Left cardiac atrium (tissue), 4 donors: ENCODE results near the gene SLK. TPM values are rescaled to one million over a fixed set of nuclear protein-coding genes. Genes with fewer than 3 reads are reported as not detected.

Source experiments
- ATAC-seq, 2 donors: fragments of 200-7000 bp; cut with Tn5 transposase; one replicate each; pipeline ENCODE4 v1.9.1; 2020; ENCODE audit warnings: mild to moderate bottlenecking in 2 of 2, moderate library complexity in 2 of 2
- DNase-seq: peaks from one replicate; pipeline ENCODE4 v3.0.0-alpha.2; 2020
- intact Hi-C, 2 donors: fragments of 100-400 bp; cut with DNase I; formaldehyde crosslinking; loops; one replicate each; pipeline versions ENCODE4 v1.14.1 to v1.15.1; 2022 to 2023
- total RNA-seq, 2 donors: library from RNA; stranded (reverse); fragmentation: NEBNext Ultra II Directional; extraction: Animal tissue kit (Norgen Biotek cat#: 25700); gene quantifications; one replicate each; pipeline ENCODE4 v1.2.1, GENCODE V29; 2021
- donor health status: DM: no; HTN: yes; CAD: no.
- donor health status: DM: no; HTN: yes; CAD: no; lungs with severe emphysema.
- donor health status: DM: yes; HTN: yes; CAD: no.
- donor health status: Dilated cardiomyopathy.

SLK gene
- total RNA-seq, 2 donors from 2014 or later: 29.0 to 42.2 TPM

DNA sequence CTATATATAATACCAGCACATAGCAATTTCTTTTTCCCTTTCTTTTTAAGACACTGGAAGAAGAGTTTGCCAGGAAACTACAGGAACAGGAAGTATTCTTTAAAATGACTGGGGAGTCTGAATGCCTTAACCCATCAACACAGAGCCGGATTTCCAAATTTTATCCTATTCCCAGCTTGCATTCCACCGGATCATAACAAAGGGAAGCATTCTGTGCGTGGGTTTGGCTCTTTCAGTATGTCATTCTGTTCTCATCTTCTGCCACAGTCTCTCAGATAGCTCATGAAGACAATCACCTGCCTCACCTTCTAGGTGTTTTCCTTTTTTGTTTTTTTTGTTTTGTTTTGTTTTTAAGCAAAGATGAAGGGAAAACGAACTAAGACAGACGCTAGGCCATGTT lies 58.6 kb downstream of the SLK start:
- ATAC-seq (no peak), DNase-seq (no peak)
- intact Hi-C loops: no loop called here

DNA sequence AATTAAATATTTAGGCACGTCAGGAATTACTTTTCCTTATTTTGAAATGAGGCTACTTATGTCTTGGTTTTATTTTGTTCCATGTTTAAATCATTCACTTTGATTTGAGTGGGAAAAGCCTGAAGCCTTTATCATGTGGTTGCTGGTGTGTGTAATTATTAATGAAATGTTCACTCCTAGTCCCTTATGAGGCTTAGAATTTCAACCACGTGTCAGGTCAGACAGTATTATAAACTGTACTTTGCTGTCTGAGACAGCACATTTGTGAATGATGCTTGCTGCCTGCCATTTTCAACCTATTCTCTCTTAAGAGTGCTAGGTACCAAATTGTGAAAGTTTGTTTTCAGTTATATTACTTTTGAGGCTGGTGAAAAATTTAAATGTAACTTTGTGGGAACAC lies 59.8 kb downstream of the SLK start:
- intact Hi-C loops: no loop called here

DNA sequence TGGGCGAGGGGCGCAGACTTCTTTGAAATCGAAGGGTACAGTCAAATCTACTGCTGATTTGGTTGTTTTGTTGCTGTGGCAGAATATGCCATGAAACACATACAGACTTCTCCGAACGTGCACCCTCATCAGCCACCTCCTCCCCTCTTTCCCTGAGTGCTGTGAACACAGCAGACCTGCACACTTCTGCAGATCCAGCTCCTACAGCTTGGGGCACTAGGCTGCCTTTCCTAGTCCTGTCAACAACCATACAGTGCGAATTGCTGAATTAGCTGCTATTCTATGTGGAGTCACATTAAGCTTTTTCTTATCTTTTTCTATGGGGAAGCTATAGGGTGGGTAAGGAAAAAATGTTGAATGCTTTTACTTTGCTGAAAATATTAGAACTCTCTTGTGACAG lies 61.2 kb downstream of the SLK start:
- ATAC-seq (peak; percentile 85 to 86), DNase-seq (no peak)
- intact Hi-C loops: no loop called here

More for the DNA sequence above, 59.8 kb downstream of the SLK start:
- DNase-seq (no peak), ATAC-seq (no peak)

DNA sequence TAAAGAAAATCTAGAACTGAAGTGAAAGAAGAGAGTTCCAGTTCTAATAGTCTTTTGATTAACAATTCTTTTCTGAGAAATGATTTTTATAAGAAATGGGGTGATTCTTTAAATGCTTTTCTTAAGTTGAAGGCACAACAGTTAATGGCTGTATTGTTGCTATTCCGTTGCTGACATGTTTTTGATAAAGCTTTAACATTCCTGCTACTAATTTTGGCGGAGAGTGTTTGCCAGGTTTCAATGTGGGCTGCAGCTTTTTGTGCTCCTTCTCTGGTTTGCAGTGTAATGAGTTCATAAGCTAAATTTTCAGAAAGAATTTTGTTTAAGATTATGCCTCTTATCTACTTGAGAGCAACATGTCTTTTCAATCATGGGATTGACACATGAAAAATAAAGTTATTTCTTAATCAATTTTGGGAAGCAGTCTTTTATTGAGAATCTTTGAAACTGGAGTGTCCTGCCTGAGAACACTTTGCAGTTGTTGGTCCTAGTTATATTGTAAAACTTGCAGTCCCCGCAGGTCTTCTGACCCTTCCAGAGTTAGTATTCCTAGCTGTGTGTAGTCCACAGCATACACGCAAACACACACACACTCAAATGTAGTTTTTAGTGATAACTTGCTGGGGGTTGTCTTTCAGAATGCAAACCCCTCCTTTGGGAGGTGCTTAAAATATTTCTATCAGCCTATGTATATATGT lies 62.0 kb downstream of the SLK start:
- intact Hi-C loops: no loop called here
- no peak for DNase-seq
- ATAC-seq: peak; percentile 10 to 38

DNA sequence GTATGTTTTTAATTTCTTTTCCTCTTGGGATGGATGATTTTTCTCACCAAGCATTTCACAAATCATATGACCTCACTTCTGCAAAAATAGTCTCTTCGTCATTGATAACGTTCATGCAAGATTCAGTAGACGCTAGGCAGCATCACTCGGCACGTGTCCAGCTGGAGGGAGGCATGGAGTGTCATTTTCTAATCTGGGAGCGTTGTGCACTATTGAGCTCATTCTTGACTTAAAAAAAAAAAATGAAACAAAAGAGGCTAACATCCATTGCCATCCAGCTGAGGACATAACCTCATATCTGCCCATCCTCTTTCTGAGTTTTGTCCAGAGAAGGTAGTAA lies 62.6 kb downstream of the SLK start:
- intact Hi-C loops: no loop called here
- ATAC-seq (peak; percentile 82 to 87), DNase-seq (peak; percentile 91)

DNA sequence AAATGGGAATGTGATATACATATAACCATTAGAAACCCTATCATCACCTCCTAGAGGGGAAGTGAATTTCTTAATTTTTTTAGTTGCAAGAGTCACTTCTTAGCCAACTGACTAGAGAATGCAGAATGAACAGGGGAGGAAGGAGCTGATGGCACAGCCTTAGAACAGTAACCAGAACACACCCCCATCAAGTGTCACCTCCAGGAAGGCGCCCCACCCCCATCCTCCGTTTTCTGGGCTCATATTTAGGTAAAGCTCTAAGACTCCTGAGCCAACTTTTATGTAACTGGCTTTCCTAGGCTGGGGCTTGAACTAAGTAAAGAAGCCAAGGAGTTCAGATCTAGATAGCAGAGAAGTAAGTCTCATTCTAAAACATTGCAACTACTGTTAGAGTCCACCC lies 64.7 kb downstream of the SLK start:
- DNase-seq (no peak), ATAC-seq (no peak)
- intact Hi-C loops: no loop called here

DNA sequence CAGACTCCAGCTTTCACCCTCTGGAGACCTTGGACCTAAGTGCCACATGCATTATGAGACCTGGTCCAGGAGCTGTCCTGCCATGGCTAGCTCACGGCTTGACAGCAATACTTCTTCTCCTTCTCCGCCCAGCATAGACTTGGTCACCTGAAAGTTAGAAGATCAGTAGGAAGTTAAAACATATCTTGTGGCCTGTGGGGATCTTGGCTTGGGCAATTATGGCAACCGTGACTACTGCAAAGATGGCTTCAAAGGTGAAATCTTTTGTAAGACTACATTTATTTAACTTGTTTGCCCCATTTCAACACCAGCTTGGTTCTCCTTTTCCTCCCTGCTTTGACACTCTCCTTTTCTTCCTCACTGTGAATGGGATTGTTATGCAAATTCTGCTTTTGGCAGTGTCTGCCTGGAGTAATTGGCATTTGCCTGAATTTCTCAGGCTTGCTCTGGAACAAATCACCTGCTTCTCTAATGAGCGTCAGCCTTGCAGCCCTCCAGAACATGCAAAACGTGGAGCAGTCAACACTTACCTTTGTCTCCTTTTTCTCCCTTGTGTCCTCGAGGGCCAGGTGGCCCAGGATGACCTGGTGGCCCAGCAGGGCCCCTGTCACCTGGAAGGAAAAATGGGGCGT lies 65.3 kb downstream of the SLK start:
- DNase-seq (no peak), ATAC-seq (no peak)
- intact Hi-C loops: no loop called here

DNA sequence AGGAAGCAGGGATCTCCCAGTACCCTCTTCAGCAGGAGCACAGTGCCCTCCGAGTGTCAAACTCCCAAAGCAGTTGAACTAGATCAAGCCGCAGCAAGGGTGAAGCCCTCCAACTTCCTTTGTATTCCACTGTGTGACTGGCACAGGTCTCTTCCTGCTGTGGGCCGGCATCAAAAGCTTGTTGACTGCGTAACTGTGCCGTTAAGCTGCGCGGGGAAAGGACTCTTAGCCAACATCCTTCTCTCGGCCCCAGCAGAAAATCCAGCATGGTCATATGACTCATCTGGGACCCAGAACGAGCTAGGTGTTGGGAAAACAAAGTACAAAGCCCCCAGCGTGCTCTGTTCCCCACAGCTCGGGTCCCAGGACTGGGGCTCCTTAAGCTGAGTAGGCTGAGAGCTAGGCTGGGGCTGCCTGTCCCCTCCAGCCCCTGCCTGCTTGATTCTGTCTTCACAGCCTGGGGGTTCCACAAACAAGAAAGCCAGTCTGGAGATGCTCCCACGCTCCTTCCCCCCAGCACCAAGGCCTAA lies 66.5 kb downstream of the SLK start:
- ATAC-seq (no peak), DNase-seq (no peak)
- intact Hi-C loops: no loop called here

DNA sequence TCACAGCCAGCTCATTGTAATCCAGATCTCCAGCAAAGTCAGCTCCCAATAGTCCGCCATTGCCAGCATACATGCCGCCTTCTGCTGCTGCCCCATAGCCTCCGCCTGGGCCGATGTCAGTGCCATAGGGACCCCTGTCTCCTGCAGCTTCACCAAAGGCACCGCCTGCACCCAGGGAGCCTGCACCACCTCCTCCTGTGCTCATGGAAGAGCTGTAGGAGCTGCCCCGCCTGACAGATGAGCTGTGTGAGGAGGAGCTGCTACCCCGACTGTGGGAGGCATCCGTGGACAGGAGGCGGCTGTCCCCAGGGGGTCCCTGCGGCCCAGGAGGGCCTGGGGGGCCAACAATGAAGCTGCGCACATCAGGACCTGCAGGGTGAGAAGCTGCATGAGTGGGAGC lies 67.0 kb downstream of the SLK start:
- ATAC-seq (no peak), DNase-seq (no peak)
- intact Hi-C loops: no loop called here

DNA sequence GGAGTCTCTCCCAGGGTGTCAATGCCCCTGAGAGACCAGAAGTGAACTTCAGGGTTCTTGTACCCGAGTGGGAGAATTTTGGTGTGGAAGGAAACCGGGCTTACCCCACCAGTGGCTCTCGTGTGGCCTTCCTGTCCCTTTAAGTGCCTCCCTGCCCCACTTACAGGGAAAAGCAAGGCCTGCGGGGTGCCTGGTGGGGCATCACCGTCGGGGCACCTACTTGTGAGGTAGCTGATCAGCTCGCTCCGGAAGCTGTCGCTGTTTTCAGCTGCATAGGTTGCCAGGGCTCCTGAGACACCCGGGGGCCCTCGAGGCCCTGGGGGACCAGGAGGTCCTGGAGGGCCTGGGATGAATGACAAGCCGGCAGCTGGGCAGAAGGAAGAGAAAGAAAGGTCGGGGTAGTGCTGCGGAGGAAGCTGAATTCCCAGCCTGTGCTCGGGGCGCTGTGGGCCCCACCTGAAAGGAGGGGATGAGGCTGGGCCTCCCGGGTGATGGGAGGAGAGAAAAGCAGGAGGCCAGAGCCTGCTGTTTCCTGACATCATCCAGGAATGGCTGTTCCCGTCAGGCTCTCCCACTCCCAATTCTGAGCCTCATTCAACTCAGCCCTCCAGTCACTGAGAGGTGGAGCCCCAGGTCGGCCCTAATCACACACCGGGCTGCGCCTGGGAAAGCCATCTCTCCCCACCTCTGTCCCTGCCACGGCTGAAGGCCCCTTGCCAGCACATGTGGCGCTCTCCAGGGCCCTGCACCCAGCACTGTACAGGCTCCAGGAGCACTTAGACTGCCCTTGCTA lies 67.7 kb downstream of the SLK start:
- ATAC-seq (peak in 1 of 2 donors; percentile 10), DNase-seq (no peak)
- intact Hi-C loops: no loop called here

DNA sequence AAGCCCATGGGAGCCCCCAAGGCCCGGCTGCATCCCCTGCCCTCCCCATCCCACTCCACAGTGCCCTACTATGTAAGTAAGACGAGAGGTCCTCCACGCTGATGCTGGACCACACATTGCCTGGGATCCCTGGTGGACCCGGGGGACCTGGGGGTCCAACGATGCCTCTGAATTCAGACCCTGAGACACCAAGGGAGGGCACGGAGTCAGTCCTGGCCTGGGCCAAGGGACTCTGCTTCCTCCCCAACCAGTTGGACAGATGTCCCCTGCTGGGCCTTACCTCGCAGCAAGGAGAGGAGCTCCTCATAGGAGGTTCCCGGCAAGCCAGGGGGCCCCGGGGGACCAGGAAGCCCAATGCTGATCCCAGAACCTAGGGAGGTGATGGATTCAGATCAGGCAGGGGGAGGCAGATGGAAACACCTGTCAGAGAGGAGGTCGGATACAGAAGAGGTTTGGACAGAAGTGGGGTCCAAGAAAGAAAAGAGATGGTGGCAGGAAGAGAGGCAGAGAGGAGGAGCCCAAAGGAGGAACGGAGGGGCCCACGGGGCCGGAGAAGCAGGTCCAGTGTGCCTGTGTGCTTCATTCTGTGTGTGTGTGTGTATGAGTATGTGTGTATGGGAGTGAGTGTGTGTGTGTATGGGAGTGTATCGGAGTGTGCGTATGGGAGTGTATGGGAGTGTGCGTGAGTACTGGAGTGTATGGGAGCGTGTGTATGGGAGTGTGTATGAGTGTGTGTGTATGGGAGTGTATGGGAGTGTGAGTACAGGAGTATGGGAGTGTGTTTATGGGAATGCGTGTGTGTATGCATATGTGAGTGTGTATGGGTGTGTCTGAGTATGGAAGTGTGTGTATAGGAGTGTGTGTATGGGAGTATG lies 68.5 kb downstream of the SLK start:
- no peak for DNase-seq
- intact Hi-C loops: no loop called here
- ATAC-seq: peak in 1 of 2 donors; percentile 4

DNA sequence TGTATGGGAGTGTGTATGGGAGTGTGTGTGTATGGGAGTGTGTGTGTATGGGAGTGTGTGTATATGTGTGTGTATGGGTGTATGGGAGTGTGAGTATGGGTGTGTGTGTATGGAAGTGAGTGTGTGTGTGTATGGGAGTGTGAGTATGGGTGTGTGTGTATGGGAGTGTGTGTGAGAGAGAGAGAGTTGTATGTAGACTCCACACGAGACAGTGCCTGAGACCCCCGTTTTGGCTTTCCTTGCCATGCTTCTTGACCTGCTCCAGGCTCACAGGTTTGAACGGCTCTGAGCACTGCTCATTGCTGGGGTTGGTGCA lies 69.1 kb downstream of the SLK start:
- no peak for DNase-seq
- peak in 1 of 2 donors; percentile 24 for ATAC-seq
- intact Hi-C loops: no loop called here

DNA sequence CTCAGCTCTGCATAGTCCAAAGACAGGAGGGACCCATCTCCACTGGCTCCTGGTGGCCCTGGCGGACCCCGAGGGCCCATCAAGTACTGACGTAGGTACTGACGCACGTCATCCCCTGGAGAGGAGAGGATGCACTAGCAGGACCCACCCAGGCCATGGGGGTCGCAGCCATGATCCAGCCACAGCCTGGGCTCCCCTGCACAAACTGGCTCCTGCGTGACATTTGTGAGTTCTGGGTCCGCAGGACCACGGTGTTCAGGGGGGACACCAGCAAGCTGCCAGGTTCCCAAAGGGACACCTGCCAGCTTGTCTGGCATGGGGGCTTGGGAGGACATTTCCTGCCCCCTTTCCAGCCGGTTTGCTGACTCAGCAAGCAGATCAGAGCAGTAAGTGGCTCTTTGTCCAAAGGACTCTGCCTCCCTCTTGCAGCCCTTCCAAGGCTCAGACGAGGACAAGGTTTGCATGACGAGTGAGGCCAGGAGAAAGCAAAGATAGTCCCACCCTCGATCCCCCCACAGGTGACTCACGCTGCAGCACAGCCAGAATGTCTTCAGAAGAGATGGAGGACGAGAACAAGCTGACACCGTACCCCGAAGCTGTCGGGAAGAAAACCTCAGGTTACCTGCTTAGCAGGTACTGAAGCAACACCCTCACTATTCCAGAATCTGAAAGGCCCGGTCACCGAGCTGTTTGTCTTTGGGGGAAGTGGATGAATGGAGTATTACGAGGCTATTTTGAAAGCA lies 69.7 kb downstream of the SLK start:
- DNase-seq (no peak), ATAC-seq (no peak)
- intact Hi-C loops: no loop called here

DNA sequence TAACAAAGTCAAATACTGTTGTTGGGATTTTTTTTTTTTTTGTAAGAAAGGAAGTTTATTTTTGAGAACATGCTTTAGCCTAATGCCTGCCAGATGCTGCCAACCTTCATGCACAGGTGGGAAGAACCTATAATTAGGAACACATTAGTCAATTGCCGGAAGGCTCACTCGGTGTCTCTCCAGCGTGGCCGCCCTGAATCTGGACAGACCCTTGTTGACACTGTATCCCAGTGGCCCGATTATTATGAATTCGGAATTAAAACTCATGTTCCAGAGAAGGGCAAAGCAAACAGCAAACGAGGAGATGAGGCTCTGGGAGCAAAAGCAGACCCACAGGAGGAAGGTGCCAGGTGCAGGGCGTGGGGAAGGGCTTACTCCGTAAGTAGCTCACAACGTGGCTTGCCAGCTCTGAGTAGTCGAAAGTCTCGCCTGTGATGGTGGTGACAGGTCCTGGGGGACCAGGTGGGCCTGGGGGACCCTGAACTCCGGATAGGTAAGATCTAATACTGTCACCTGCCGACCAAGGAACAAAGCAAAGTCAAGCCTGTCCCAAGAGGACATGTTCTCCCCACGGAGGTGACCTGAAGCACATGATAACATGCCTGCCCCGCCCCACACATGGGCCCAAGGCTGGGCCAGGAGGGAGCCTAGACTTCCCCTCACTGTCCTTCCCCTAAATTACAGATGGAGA lies 70.5 kb downstream of the SLK start:
- no peak for DNase-seq
- intact Hi-C loops: no loop called here
- no peak for ATAC-seq

DNA sequence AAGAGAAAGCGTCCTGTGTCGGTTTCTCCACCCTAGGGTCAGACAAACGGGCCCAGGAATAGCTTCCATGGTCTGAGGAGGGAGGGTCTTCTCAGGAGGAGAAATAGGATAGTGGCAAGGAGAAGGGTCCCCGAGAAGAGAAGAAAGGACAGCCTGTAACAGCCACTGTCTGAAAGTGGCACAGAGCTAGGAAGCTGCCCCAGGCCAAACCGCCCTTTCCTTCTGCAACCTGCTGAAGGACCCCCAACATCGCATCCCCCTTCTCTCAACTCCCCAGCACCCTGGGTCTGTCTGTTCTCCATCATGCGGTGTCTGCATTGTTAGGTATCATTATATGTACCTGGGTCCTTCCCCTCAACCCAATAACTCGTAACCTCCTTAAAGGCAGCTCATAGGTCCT lies 71.6 kb downstream of the SLK start:
- DNase-seq: no peak

DNA sequence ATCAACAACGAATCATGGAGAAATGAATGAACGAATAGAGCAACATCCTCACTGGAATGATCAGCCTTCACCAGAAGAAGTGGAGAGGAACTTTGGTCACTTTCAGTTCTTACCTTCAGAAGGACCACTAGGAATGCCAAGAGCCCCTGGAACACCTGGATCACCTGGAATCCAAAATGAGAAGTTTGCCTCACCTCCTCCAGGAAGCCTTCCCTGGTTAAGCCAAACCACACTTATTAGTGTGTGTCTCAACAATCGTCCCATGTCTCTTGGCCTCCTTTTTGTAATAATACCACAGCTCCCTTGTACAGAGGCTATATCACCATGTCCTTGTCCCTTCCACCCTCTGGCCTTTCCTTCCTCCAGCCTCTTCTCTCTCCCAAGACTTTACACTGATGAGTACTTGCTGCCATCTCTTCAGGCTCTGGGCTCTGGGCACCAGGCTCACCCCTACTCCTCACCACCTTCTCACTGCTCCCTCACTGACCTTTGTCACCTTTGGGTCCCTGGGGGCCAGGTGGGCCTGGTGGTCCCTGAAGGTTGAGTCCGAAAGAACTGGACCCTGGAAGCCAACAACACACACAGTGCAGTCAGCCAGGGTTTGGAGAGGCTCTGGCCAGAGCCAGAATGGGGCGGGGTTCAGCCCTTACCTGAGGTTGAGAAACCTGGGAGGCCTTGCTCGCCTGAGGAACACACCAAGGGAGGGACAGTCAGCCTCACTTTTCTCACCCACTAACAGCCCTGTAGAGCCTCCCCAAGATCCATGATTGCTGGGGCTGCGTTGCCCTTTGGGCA lies 72.2 kb downstream of the SLK start:
- ATAC-seq (no peak), DNase-seq (no peak)
- intact Hi-C loops: no loop called here

More for the DNA sequence above, 71.6 kb downstream of the SLK start:
- no peak for ATAC-seq
- intact Hi-C loops: no loop called here

DNA sequence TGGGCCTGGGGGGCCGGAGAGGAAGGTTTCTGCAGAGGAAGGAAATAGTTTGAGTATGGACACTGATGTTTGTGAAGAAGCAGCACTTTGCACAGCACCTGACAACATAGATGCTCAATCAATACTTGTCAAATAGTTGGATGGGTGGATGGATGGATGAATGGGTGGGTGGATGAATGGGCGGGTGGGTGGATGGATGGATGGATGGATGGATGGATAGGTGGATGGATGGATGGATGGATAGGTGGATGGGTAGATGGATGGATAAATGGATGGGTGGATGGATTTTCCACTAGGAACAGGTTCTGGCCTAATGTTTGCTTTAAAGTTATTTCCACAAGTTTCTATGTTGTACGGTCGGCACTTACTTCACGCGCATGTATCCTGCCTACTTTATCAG lies 73.4 kb downstream of the SLK start:
- no peak for DNase-seq
- intact Hi-C loops: loop anchor here (10.0 kb wide), 2 partner anchors 74 to 164 kb away; no protein-coding TSS in a partner anchor
- ATAC-seq: no peak
